Medulla oblongata (tissue), 1 donor: ENCODE measurements around the gene CCT2.

Source experiments
- DNase-seq: peaks from one replicate; pipeline ENCODE4 v3.0.0-alpha.2; 2015; ENCODE audit errors: extremely low spot score

CCT2 gene

DNA sequence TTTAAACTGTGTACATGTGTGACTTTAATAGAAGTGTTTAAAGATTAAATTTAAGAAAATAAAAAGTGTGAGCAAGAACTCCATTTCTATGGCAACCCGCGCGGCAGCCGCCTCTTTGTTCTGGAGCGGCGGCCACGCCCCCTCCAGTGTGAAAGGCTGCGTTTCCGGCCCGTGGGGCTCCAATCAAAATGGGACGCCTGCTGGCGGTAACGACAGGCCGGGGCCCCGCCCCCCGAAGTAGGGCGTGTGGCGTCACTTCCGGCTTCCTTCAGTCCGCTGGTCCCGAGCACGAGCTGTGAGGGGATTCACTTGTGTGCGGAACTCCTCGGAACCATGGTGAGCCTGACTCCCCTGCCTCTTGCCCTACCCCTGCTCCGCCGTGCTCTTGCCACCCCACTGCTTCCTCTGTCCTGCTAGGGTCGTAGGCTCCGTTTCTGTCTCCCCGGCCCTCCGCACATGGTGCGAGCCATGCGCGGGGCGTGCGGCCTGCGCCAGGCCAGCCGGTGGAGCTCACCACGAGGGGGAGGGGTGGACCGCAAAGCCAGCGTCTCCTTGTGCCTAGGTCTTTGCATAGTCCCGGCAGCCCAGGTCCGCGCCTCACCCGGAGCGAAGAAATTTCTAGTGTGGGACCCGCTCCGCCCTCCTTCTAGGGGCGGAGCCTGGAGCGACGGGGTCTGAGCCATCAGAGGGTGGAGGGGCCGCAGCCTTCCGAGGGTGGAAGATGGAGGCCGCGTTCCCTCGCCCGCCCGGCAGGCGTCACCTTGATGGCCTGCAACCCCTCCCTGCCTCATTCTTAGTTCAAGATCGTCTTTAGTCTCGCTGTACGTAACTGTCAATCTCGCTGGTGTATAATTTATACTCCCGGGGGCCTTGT, at the start of gene CCT2:
CCT2 (plus strand) TSS at position 271 of the 874 bp plus-strand sequence; CDS start at position 334, 63 bp downstream.
- peak; percentile 98 for DNase-seq

DNA sequence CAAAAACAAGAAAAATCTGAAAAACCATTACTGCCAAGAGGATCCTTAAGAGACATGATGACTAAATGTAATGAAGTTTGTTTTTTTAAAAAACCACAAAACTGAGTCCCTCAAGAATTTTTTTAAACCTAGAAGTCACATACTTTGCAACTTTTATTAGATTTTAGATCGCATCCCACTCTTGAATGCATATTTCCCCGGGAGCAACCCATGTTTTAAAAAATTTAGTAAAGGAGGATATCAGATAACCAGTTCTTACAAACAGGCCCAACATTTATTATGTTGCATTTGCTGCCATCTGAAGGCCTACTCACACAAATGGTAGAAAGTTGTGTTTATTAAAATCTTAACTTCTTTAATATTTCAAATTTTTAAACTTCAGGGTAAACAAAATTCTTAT, 44.3 kb upstream of the CCT2 start:
- DNase-seq = no peak

DNA sequence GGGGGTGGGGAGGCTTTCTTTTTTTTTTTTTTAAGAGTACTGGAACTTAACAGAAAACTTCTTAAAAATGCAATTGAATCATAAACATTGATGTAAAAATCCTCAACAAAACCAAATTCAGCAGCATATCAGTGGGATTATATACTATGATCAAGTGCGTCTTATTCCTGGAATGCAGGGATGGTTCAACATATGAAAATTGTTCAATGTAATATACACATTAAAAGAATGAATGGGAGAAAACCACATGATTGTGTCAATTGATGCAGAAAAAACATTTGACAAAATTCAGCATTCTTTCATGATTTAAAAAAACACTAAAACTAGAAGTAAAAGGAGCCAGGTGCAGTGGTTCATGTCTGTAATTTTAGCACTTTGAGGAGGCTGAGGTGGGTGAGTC, 41.2 kb upstream of the CCT2 start:
- DNase-seq = no peak

DNA sequence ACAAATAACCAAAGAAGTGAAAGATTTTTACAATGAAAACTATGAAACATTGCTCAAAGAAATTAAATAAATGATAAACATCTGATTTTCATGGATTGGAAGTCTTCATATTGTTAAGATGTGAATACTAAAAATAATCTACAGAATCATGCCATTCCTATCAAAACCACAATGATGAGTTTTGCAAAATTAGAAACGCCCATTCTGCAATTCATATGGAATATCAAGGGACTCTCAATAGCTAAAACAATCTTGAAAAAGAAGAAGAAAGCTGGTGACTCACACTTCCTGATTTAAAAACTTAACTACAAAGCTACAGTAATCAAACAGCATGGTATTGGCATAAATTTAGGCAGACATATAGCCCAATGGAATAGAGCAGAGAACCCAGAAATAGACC, 40.2 kb upstream of the CCT2 start:
- no peak for DNase-seq

DNA sequence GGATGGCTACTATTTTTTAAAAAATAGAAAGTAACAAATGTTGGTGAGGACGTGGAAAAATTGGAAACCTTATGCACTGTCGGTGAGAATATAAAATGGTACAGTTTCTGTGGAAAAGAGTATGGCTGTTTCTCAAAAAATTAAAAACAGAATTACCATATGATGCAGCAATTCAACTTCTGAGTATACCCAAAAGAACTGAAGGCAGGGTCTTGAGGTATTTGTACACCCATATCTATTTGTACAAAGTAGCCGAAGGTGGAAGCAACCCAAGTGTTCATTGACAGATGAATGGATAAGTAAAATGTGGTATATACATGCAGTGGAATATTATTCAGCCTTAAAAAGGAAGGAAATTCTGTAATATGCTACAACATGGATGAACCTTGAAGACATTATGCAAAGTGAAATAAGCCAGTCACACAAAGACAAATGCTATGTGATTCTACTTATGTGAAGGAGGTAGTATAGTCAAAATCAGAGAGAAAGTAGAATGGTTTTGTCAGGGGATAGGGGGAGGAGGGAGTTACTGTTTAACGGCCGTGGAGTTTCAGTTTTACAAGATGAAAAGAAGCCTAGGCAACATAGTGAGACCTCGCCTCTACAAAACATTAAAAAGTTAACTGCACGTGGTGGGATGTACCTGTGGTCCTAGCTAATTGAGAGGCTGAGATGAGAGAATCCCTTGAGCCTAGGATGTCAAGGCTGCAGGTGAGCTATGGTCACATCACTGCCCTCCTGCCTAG, 38.4 kb upstream of the CCT2 start:
- no peak for DNase-seq

DNA sequence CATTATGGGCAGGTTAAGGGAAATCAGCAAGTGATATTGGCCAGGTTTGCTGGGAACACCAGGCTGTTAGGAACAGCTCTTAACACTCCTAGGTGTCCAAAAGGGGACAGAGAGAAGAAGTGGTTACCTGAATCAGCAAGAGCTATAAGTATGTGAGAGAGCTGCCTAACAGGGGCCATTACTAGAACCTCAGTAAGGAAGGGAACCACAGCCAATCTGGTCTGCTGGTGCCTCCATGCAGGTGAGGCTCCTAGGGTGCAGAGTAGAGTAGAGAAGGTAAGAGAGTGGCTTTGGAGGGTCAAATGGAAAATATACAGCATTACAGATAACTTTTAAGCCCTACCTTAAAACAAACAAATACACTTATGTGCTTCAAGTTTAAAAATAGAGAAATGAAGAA, 36.6 kb upstream of the CCT2 start:
- DNase-seq = no peak

DNA sequence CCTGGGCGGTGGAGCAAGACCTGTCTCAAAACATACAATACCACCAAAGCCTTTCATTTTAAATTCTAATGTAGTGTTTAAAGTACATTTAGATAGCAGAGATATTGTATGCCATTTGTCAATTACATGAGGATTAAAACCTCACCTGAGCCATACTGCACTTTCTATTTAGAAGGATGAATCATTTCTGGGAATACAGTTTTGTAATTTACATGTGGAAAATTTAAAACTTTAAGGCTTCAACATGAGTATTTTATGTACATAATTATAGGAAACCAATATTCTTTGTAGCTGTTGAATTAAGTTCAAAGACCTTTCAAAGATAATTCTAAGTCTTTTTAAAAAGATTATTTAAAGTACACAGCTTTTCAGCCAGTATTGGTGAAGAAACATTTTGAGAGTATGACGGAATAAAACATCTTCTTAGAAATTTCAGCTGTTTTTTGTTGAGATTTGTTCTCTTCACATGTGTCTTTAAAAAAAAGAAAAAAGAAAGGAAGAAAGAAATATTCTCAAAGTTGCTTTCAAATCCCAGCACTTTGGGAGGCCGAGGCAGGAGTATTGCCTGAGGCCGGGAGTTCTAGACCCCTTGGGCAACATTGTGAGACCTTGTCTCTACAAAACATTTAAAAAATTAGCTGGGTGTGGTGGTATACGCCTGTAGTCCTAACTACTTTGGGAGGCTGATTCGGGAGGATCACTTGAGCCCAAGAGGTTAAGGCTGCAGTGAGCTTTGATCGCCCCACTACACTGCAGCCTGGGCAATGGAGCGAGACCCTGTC, 34.5 kb upstream of the CCT2 start:
- no peak for DNase-seq

DNA sequence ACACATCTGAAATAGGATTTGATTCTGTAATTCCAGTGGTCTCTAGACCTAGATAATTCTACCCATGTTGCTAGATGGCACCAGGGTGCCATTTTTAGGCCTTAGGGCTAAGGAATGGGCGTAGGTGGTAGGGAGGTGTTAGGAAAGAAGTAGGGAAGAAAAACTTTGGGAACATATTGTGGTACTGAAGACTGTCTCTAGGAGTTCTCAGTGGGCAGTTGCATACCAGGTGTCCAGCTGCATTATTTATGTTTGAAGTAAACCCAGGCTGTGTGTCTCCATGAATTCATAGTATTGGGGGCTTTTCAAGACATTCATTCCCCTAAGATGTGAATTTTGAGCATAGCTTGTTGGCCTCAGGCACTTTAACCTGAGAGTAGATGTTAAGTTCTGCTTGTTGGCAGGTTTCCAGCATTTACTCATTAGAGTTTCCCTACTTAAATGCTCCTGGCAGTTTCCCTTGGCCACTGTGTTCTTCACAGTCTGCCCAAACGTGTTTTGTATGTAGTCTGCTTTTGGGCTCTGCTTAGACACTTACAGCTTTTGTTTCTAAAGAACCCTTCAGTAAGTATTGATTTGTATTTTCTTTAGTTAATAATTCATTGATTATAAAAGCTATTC, 31.5 kb upstream of the CCT2 start:
- peak; percentile 69 for DNase-seq

DNA sequence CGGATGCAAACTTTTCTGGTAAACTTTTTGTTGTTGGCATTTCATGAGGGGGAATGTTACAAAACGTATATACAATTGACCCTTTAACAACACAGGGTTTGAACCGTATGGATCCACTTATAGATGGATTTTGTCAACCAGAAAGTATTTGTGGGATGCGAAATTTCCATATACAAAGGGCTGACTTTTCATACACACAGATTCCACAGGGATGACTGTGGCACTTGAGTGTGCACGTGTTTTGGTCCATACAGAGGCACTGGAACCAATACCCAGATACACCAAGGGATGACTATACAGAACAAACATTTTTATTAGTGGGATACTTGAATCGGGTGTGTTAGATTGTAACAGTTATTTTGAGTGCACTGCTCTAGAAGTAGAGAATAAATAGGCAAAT, 29.8 kb upstream of the CCT2 start:
- DNase-seq = no peak

DNA sequence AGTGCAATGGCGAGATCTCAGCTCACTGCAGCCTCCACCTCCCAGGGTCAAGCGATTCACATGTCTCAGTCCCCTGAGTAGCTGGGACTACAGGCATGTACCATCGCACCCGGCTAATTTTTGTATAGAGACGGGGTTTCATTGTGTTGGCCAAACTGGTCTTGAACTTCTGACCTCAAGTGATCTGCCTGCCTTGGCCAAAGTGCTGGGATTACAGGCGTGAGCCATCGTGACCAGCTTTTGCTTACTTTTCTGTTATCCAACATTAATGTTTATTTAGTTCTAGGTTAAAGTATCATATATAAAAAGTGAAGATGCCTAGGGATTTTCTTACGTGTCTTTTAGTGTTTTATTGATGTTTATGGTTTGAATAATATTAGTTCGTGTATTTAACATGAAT, 28.9 kb upstream of the CCT2 start:
- no peak for DNase-seq

DNA sequence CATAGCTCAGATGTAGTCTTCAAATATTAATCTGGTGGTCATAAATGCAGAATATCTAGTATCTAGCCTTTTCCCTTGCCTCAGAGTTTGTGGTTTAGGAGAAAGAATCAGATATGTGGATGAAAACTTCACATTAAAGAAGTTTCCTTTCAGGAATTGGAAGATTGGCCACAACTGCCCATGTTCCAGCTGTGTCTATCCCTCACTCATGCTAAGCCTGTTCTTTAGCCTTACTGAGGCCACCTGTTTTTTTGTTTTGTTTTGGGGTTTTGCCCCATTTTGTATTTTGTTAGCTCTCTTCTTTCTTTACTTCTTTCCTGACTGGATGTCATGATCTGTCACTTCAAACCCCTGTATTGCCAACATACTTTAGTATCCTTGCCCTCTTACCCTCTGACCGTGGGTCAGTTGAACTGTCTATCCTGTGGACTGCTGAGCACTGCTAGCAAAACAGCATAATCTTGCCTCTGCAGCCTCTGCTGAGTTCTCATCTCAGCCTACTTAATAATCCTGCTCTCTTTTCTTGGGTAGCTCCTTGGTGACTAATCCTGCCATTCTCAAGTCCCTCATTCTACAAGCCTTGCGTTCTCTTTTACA, 22.0 kb upstream of the CCT2 start:
- no peak for DNase-seq

DNA sequence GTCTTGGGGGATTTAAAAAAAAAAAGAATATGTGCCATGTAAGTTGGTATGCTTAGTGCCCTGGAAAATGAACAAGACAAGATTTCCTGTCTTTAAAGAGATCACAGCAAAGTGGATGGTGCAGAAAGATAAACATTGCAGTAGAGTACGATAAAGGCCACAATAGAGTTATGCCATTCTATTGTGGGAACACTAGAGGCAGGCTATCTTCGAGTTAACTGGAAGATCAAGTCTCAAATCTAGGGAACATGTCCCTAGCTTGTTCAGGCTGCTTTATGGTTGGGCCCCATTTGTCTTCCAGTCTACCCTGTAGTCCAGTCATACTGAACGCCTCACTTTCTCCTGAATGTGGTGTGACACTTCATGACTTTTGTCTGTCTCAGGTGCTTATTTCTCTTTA, 18.7 kb upstream of the CCT2 start:
- no peak for DNase-seq

DNA sequence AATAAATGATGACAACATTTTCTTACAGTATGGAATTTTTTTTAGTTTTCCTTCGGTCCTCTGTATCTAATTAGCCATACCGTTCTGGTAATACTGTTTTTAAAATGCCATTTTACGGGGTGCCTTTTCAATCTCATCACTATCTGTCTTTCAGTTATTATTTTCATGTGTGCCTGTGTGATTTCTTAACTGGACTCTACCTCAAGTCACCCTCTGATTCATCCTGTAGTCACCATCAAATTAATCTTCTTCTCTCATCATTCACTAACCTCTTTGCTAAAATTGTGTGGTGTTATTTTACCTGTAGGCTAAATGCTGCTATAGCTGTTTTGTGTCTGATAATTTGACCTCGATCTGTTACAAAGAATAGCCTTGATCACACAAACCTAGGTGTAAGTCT, 16.0 kb upstream of the CCT2 start:
- no peak for DNase-seq

DNA sequence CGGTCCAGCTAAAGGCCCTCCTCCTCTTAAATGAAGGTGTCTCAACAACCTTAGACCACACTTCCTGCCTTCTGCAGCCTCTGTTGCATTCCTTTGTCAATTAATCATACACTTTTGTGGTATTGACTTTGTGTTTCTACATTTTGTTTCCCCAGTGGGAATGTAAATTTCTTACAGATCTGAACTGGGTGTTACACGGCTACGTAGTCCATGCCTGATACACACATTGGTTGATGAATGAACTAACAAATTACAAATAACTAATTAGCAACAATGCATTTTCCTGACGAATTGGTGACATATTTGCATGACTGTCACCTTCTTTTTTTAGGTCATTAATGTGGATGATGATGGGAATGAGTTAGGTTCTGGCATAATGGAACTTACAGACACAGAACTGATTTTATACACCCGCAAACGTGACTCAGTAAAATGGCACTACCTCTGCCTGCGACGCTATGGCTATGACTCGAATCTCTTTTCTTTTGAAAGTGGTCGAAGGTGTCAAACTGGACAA, 15.2 kb upstream of the CCT2 start:
- no peak for DNase-seq

DNA sequence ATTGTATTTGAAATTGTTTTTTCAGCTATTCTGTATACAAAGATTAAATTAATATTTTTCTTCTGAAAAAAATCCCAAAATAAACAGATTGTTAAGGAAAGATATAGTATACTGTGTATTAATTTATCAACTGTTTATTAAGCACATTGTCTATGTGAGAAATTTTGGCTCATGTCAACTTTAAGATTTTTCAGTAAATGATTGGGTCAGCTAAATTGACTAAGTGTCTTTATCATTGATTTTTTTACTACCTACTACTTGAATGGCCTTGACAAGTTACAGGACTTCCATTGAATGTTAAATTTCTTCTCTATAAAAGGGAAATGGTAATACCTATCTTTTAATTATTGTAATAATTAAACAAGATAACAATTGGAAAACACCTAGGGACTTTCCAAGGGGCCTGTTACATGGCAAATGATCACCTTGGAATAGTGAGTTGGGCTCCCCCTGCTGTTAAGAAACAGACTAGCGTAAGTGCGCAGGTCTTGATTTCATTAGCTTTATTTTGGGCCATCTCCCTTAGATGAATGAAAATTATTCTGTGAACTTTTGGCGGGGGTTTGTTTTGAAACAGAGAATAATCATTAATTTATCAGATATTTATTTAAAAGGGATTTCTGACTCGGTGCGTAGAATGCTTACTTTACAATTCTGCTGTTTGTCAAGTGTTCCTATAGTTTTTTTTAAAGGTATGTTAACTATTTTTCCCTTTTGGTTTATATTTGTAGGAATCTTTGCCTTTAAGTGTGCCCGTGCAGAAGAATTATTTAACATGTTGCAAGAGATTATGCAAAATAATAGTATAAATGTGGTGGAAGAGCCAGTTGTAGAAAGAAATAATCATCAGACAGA, 14.5 kb upstream of the CCT2 start:
- DNase-seq = peak; percentile 62

DNA sequence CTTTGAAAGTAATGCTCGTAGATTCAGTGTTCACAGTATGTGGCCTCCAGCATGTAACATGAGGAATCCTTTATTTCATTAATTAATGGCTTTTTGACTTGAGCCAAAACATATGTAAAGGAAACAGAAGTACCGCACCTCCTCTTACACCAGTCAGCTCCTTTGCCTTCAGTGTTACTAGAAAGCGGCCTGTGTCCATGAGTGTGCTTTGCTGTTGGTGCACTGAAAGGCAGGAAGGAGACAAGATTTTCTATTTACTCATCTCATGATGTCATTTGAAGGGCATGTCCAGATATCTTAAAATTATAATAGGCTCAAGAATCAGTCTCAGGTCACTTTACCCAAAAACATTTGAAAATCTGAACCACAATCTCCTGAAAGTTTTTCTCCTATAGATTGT, 9.9 kb upstream of the CCT2 start:
- no peak for DNase-seq

DNA sequence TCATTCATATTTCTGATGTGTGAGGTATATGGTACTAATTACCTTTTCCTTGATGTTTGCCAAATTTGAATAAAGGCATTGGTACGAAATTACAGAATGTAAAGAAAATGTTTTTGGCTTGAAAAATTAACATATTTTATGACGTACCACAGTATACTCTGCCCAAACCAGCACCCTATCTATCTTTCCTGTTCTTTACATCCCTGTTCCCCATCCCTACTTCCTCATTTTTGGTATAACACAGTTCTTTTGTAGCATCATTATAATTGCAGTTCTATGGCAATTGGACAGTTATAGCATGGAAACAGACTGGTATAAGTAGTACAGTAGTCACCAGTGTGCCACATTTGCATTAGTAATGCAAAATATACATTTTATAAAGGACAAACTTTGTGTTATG, 7.0 kb upstream of the CCT2 start:
- DNase-seq = no peak

DNA sequence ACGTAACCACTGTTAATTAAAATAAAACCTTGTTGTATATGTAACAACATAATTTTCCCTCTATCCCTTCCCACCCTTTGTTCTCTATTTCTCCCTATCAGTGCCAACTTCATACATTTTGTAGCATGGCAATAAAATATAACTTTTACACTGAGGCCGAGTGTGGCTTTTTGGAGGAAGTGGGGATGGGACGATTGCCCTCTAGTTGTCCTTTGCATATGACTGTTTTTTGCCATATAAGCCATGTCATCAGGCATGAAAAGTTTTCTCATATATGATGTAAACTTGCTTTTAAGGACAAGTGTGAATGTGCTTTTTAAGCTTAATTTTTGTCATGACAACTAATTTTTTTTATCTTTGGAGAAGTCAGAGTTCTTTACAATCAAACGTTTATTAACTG, 6.2 kb upstream of the CCT2 start:
- no peak for DNase-seq

DNA sequence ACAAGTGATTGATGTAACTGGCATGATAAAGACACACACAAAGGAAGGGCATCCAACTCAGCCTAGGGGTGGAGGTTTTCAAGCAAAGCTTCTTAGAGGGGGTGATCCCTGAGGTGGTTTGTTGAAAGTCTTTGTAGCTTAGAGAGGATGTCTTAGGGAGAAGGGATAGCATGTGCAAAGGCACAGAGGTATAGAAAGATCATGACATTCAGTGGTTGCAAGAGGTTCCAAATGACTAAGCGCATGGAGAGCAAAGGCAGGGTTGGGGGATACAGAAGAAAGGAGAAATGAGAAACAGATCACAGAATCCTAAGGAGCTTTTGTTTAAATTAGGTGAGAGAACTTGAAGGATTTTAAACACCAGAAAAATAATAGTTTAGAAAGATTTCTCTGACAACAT, 5.2 kb upstream of the CCT2 start:
- DNase-seq = no peak

DNA sequence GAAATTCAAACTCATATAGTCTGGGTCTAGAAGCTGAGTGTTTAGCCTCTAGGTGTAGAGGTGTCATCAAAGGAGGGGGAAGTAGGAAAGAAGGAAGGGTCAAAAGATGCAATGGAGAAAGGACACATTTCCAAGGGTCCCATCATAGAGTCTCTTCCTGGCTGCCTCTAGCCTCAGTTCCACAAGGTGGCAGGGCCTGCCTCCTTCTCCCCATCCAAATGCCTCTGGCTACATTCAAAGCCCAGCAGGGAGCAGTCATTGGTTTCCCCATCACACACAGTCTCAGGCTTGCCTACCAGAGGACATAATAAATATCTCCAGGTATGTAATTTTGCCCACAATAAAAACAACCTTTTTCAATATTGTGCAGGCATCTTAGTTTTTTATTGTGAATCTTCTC, 2.1 kb upstream of the CCT2 start:
- no peak for DNase-seq
